GM20431 (cell line): ENCODE measurements around the gene MLLT3.

Source experiments
- in situ Hi-C: fragments of 300-500 bp; cut with MseI, MboI; formaldehyde crosslinking; loops from one replicate; pipeline ENCODE4 v1.15.0; 2020; ENCODE audit warnings: low sequenced_read_pairs; ENCODE audit not compliant: unreplicated experiment

The MLLT3 gene

GRCh38 chr9:20369391-20369790 is 252.9 kb downstream of the MLLT3 start:
- in situ Hi-C loops, result loop anchor here (25.0 kb wide), 3 partner anchors 93 to 568 kb away; partner anchors contain the start of gene MLLT3

GRCh38 chr9:20367855-20368254 is 254.4 kb downstream of the MLLT3 start:
- in situ Hi-C loops, result loop anchor here (25.0 kb wide), 3 partner anchors 94 to 569 kb away; partner anchors contain the start of gene MLLT3

GRCh38 chr9:20364959-20365358 is 257.3 kb downstream of the MLLT3 start:
- in situ Hi-C loops, result loop anchor here (25.0 kb wide), 3 partner anchors 97 to 572 kb away; partner anchors contain the start of gene MLLT3

- in situ Hi-C loops, result loop anchor here (25.0 kb wide), 3 partner anchors 99 to 574 kb away; partner anchors contain the start of gene MLLT3
These were observed 259.1 kb downstream of the MLLT3 start for GRCh38 chr9:20363233-20363632.

- in situ Hi-C loops, result loop anchor here (25.0 kb wide), 3 partner anchors 100 to 575 kb away; partner anchors contain the start of gene MLLT3
These were observed 260.4 kb downstream of the MLLT3 start for GRCh38 chr9:20361656-20362570.

- in situ Hi-C loops, result loop anchor here (25.0 kb wide), 3 partner anchors 101 to 576 kb away; partner anchors contain the start of gene MLLT3
These were observed 261.1 kb downstream of the MLLT3 start for GRCh38 chr9:20361229-20361628.

- in situ Hi-C loops, result loop anchor here (25.0 kb wide), 3 partner anchors 104 to 579 kb away; partner anchors contain the start of gene MLLT3
These were observed 264.1 kb downstream of the MLLT3 start for GRCh38 chr9:20358207-20358606.

GRCh38 chr9:20357037-20357432 is 265.3 kb downstream of the MLLT3 start:
- in situ Hi-C loops, result loop anchor here (25.0 kb wide), 3 partner anchors 105 to 580 kb away; partner anchors contain the start of gene MLLT3

- in situ Hi-C loops, result loop anchor here (25.0 kb wide), 3 partner anchors 106 to 581 kb away; partner anchors contain the start of gene MLLT3
These were observed 265.8 kb downstream of the MLLT3 start for GRCh38 chr9:20356403-20357036.

- in situ Hi-C loops, result loop anchor here (25.0 kb wide), 3 partner anchors 107 to 582 kb away; partner anchors contain the start of gene MLLT3
These were observed 267.3 kb downstream of the MLLT3 start for GRCh38 chr9:20355022-20355421.

- in situ Hi-C loops, result loop anchor here (25.0 kb wide), 3 partner anchors 108 to 583 kb away; partner anchors contain the start of gene MLLT3
These were observed 268.2 kb downstream of the MLLT3 start for GRCh38 chr9:20353931-20354652.

GRCh38 chr9:20353524-20353923 is 268.8 kb downstream of the MLLT3 start:
- in situ Hi-C loops, result loop anchor here (25.0 kb wide), 3 partner anchors 109 to 584 kb away; partner anchors contain the start of gene MLLT3

GRCh38 chr9:20352591-20352990 is 269.7 kb downstream of the MLLT3 start:
- in situ Hi-C loops, result loop anchor here (25.0 kb wide), 3 partner anchors 110 to 585 kb away; partner anchors contain the start of gene MLLT3

GRCh38 chr9:20351715-20352114 is 270.6 kb downstream of the MLLT3 start:
- in situ Hi-C loops, result loop anchor here (25.0 kb wide), 3 partner anchors 111 to 586 kb away; partner anchors contain the start of gene MLLT3

GRCh38 chr9:20349568-20349967 is 272.7 kb downstream of the MLLT3 start:
- in situ Hi-C loops, result no loop called here

- in situ Hi-C loops, result no loop called here
These were observed 279.0 kb downstream of the MLLT3 start for GRCh38 chr9:20343325-20343724.

- in situ Hi-C loops, result no loop called here
These were observed 281.8 kb downstream of the MLLT3 start for GRCh38 chr9:20340511-20340861.

- in situ Hi-C loops, result no loop called here
These were observed 286.5 kb downstream of the MLLT3 start for GRCh38 chr9:20335668-20336332.

GRCh38 chr9:20333991-20334390 is 288.3 kb downstream of the MLLT3 start:
- in situ Hi-C loops, result no loop called here
